GM12878 (cell line): ENCODE measurements around the gene TBC1D8.

Experiments
- CEBPB ChIP-seq, 2 experiments: fragments of 150-350 bp in 1 of 2; IDR thresholded peaks; 2 replicates each; pipeline ENCODE4 v1.6.1; 2012 to 2014; ENCODE audit warnings: low read depth in 2 of 2, low read length in 2 of 2, borderline replicate concordance in 1 of 2, inconsistent platforms in 1 of 2
- CHD2 ChIP-seq: IDR thresholded peaks from 2 replicates; pipeline ENCODE4 v1.6.1; 2011; ENCODE audit warnings: low read depth, low read length, improper control_type of control experiment, borderline replicate concordance
- CHD4 ChIP-seq: fragments of 200-600 bp; sonication (generic); IDR thresholded peaks from 2 replicates; pipeline ENCODE4 v1.6.1; 2016; ENCODE audit warnings: mild to moderate bottlenecking
- JUND ChIP-seq: IDR thresholded peaks from 2 replicates; pipeline ENCODE4 v1.6.1; 2012; ENCODE audit warnings: low read depth, mild to moderate bottlenecking, low read length, improper control_type of control experiment, moderate library complexity
- POLR2A ChIP-seq: IDR thresholded peaks from 2 replicates; pipeline ENCODE4 v1.6.1; 2011; ENCODE audit warnings: low read depth, mild to moderate bottlenecking, low read length
- RCOR1 ChIP-seq: conservative IDR thresholded peaks from 2 replicates; pipeline ENCODE4 v1.6.1; 2012; ENCODE audit warnings: low read depth, low read length, improper control_type of control experiment
- ZNF24 ChIP-seq: fragments of 450-650 bp; IDR thresholded peaks from 2 replicates; pipeline ENCODE4 v1.6.1; 2017; ENCODE audit warnings: antibody characterized with exemption, mild to moderate bottlenecking
- ZZZ3 ChIP-seq: IDR thresholded peaks from 2 replicates; pipeline ENCODE4 v1.6.1; 2011; ENCODE audit warnings: low read depth; ENCODE audit not compliant: control insufficient read depth, insufficient read length
- TF ChIP-seq, protein P1 (sequence below), 3 experiments: IDR thresholded peaks in 2 of 3; conservative IDR thresholded peaks in 1 of 3; 2 replicates each; pipeline ENCODE4 v1.5.1; 2011; ENCODE audit warnings: low read depth in 3 of 3, low read length in 3 of 3, mild to moderate bottlenecking in 3 of 3, control low read depth in 2 of 3, moderate library complexity in 2 of 3, inconsistent platforms in 1 of 3, mixed read lengths in 1 of 3; ENCODE audit not compliant: control insufficient read depth in 2 of 3, insufficient read depth in 1 of 3; ENCODE audit errors: extremely low read depth in 1 of 3
- TF ChIP-seq, protein P2 (sequence below): fragments of 450-650 bp; IDR thresholded peaks from 2 replicates; pipeline ENCODE4 v1.6.1; 2017; ENCODE audit warnings: mild to moderate bottlenecking, low read depth, inconsistent platforms; ENCODE audit not compliant: poor library complexity, severe bottlenecking

DNA sequence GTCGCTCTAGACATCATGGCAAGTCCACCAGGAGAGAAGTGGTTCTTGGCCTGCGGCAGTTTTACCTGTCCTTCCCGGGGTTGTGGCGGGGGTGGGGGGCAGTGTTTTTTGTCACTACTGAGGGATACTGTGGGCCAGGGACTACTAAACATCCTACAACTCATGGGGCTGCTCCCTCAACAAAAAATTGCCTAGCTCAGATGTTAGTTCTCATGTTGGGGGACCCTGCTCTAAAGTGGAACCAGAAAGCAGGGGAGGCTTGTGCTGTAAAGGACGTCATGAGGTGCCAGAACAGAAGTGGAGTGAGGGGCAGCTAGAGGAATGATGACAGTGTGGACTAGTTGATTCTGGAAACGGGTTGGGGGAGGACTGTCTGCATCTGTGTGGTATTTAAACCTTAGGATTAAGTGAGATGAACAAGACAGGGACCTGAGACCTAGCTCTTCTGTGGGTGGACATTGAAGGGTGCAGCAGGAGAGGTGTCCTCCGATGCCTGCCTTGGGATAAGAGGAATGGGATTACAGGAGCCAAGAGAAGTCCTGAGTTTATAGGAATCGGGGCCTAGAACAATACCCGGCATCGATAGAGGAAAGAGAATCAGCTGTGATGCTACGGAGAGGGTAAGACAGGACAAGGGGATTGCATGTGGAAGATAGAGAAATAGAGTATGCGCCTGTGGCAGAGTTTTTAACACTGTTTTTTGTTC is 146.4 kb downstream of the TBC1D8 start:
- TF ChIP-seq, protein P1, sequence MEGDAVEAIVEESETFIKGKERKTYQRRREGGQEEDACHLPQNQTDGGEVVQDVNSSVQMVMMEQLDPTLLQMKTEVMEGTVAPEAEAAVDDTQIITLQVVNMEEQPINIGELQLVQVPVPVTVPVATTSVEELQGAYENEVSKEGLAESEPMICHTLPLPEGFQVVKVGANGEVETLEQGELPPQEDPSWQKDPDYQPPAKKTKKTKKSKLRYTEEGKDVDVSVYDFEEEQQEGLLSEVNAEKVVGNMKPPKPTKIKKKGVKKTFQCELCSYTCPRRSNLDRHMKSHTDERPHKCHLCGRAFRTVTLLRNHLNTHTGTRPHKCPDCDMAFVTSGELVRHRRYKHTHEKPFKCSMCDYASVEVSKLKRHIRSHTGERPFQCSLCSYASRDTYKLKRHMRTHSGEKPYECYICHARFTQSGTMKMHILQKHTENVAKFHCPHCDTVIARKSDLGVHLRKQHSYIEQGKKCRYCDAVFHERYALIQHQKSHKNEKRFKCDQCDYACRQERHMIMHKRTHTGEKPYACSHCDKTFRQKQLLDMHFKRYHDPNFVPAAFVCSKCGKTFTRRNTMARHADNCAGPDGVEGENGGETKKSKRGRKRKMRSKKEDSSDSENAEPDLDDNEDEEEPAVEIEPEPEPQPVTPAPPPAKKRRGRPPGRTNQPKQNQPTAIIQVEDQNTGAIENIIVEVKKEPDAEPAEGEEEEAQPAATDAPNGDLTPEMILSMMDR (IDR thresholded peaks at IDR 0.05 in 2 of 3, conservative IDR thresholded peaks at IDR 0.05 in 1 of 3; ENCODE audit: control insufficient read depth in 2 of 3, extremely low read depth in 1 of 3, insufficient read depth in 1 of 3, low read depth in 3 of 3, low read length in 3 of 3) = no peak
- TF ChIP-seq ZZZ3 (no peak), ZNF24 (no peak), CHD4 (no peak), CEBPB (IDR thresholded peaks at IDR 0.05; ENCODE audit: borderline replicate concordance in 1 of 2, low read depth in 2 of 2, low read length in 2 of 2) (no peak), RCOR1 (no peak), JUND (no peak), CHD2 (no peak), POLR2A (0 out of 2 replicates have a peak, but pooled peaks have one; percentile 20)
- TF ChIP-seq, protein P2, sequence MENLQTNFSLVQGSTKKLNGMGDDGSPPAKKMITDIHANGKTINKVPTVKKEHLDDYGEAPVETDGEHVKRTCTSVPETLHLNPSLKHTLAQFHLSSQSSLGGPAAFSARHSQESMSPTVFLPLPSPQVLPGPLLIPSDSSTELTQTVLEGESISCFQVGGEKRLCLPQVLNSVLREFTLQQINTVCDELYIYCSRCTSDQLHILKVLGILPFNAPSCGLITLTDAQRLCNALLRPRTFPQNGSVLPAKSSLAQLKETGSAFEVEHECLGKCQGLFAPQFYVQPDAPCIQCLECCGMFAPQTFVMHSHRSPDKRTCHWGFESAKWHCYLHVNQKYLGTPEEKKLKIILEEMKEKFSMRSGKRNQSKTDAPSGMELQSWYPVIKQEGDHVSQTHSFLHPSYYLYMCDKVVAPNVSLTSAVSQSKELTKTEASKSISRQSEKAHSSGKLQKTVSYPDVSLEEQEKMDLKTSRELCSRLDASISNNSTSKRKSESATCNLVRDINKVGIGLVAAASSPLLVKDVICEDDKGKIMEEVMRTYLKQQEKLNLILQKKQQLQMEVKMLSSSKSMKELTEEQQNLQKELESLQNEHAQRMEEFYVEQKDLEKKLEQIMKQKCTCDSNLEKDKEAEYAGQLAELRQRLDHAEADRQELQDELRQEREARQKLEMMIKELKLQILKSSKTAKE = no peak
